GM18951 (cell line): Measurements from ENCODE around the gene SRRM5.
"Not testable (repeated sequence)": the region's sequence is repeated elsewhere in the genome, so short reads cannot be mapped to it uniquely, and the experiment has no call there.

ENCODE experiments used
- POLR2A ChIP-seq: IDR thresholded peaks from 4 replicates; pipeline ENCODE4 v1.6.1; 2011; ENCODE audit warnings: mild to moderate bottlenecking; ENCODE audit not compliant: insufficient read length, insufficient read depth; ENCODE audit errors: extremely low read depth
- in situ Hi-C: fragments of 300-500 bp; cut with MboI; formaldehyde crosslinking; loops from one replicate; pipeline ENCODE4 v1.12.0; 2022; ENCODE audit warnings: low sequenced_read_pairs, mixed read lengths, inconsistent platforms; ENCODE audit not compliant: unreplicated experiment

Gene SRRM5

DNA sequence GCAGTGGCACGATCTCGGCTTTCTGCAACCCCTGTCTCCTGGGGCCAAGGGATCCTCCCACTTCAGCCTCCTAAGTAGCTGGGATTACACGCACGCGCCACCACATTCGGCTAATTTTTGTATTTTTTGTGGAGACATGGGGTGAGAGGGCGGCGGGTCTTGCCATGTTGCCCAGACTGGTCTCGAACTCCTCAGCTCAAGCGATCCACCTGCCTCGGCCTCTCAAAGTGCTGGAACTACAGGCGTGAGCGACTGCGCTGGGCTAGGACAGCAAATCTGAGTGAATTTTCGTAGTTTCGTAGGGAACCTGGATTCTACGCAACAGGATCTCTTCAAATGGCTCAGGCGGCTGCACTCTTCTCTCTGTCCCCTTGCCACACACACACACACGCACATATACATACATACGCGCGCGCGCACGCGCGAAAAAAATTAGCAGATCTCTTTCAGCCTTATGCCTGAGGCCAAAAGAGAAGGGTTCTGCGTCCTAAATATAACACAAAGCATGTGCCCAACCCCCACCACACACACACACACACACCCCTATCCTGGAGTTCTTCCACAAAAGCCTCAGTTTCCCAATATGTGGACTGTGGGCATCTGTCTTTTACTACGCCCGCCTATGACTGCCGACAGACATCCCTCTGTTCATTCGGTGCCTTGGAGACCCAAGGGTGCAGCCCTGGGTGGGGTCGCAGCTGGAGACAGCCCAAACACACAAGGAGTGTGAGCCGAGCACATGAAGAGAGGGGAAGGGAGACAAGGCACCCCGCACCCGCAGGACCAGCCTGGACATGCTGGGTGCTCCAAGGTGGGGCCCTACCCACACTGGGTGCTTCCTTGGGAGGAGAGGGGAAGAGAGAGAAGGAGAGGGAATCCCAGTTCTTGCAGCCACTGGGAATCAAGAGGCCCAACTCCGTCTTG, 35.7 kb upstream of the SRRM5 start:
- in situ Hi-C loops: no loop called here
- TF ChIP-seq POLR2A: no peak

DNA sequence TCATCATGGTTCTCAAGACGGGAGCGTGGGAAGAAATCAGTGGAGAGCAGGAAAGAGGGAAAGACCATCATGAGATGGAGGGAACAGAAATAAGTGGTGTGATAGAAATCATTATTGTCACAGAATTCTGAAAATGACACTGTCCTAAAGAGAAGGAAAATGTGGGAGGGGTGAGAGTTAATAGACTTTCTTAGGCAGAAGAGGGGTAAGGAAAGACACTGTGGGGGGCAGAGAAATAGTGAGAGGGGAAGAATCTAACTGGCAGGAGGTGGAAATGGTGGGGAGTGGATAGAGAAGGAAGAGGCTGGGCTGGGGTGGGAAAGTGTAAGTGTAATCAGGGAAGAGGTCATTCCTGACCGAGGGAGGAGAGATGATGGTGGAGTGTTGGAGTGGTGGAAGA, 33.1 kb upstream of the SRRM5 start:
- in situ Hi-C loops: no loop called here
- no peak for TF ChIP-seq POLR2A

DNA sequence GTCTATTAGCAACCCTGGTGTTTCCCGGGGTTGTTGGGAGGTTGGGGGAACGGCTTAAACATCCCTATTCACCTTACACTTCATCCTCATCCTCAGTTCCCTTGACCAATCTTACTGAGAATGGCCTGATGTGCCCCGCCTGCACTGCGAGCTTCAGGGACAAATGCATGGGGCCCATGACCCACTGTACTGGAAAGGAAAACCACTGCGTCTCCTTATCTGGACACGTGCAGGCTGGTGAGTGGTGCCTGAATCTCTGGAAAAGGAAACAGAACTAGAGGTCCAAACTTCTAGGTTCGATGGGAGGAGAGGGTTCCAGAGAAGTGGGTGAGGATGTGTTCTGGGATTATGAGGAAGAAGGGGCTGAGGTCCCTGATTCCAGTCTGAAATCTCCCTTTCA, 30.4 kb upstream of the SRRM5 start:
- in situ Hi-C loops: no loop called here
- TF ChIP-seq POLR2A: no peak

DNA sequence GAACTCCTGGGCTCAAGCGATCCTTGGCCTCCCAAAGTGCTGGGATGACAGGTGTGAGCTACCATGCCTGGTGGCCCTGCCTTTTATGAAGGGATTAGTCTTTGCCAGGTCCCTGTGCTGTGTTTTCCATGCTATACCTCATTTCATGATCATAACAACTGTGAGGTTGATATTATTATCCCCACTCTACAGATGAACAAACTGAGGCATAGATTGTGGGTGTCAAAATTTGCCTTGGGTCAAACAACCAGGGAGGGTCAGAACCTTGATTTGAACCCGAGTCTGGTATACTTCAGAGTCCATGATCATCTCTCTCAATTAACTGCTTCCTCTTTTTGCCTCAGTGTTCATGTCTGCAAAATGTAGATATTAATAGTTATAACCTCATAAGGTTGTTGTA, 29.4 kb upstream of the SRRM5 start:
- in situ Hi-C loops: no loop called here
- TF ChIP-seq POLR2A: no peak

DNA sequence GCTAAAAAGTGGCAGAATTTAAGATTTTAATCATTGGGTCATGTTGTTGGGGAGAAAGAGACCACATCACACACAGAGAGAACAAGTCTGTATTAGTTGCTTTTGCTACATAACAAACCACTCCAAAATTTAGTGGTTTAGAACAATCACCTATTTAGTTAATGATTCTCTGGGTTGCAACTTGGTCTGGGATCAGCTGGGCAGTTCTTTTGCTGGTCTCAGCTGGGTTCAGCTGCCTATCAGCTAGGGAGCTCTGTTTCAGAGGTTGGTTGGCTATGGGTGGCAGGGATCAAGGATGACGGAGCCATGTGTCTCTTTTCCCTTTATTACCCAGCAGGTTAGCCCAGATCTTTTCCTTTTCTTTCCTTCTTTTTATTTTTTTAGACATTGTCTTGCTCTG, 27.4 kb upstream of the SRRM5 start:
- in situ Hi-C loops: no loop called here

DNA sequence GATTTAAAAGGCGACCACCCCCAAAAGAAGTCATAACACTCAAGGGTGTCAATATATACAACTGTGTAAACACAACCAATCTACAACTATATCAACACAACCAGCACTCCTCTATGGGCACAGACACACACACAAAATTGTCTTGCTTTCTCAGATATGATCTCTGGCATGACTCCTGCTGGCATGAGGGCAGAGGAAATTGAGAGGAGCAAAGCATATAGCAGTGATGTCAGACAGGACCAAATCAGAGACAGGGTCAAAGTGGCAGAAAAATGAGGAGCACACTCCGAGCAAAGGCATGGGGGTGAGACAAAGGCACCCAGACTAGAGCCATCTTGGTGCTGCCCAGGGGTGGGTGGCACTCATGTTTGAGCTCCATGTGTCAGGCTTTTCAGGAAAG, 25.5 kb upstream of the SRRM5 start:
- in situ Hi-C loops: no loop called here

More for the DNA sequence above, 27.4 kb upstream of the SRRM5 start:
- no peak for TF ChIP-seq POLR2A

DNA sequence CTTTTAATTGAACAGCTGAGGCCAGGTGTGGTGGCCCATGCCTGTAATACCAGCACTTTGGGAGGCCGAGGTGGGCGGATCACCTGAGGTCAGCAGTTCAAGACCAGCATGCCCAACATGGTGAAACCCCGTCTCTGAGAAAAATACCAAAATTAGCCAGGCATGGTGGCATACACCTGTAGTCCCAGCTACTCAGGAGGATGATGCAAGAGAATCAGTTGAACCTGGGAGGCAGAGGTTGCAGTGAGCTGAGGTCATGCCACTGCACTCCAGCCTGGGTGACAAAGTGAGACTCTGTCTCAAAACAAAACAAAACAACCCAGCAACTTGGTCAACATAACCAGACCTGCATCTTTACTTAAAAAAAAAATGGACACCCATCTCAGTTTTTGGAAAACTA, 24.9 kb upstream of the SRRM5 start:
- in situ Hi-C loops: not testable (repeated sequence)

More for the DNA sequence above, 25.5 kb upstream of the SRRM5 start:
- no peak for TF ChIP-seq POLR2A

DNA sequence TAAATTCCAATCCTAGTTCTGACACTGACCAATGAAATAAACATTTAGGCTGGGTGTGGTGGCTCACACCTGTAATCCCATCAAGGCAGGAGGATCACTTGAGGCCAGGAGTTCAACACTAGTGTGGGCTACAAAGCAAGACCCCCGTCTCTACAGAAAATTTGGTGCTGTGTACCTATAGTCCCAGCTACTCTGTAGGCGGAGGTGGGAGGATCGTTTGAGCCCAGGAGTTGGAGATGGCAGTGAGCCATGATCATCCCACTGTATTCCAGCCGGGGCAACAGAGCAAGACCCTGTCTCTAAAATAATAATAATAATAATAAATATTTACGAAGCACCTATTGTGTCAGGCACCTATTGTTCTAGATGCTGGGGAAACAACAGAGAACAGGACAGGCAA, 22.6 kb upstream of the SRRM5 start:
- in situ Hi-C loops: no loop called here
- no peak for TF ChIP-seq POLR2A

DNA sequence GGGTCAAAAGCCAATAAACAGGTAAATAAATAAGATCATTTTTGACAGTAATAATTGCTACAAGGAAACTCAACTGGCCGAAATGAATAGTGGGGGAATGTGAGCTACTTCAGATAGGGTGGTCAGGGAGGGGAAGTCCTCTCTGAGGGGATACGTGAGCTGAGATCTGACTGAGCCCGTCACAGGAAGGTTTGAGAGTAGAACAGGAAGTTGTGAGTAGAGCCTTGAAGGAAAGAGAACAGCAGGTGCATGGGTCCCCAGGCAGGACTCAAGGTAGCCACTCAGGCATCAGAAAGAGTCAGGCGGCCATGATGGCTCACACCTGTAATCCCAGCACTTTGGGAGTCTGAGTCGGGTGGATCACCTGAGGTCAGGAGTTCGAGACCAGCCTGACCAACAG, 22.2 kb upstream of the SRRM5 start:
- in situ Hi-C loops: no loop called here
- TF ChIP-seq POLR2A: no peak

DNA sequence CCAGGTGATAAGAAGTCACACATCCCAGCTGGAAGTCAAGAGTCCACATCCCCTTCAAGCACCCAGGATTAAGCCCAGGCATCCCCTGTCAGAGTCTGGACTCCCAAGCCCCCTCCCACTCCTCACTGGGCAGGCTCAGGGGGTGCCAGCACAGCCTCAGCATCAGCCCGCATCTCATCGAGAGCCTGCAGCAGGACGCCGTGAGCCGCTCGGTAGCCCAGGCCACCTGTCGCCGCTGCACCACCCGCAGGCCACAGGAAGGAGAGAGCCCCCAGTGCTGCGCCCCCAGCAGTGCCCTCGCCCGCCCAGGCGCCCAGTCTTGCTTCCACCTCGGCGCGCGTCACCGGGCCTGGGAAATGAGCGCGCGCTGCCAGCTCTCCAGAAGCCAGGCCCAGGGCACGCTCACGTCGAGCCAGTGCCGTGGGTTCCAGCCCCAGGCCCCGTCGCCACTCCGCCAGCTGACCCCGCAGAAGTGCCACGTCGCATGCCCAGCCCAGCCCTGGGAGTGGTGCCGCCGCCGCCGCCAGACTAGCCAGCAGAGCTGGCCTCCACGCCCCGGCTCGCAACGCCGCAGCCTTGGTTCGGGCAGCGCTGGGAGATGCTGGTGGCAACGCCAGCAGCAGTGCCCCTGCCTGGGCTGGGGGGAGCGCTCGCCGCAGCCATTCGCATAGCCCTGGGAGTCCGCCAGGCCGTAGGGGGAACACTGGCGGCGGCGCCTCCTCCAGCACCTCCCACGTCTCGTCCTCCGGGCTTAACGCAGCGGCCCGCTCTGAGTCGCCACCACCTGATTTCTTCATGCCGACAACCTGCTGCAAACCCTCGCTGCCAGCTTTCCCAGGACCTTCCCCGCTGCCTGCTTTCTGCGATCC, 19.8 kb upstream of the SRRM5 start:
- TF ChIP-seq POLR2A: no peak
- in situ Hi-C loops: no loop called here

DNA sequence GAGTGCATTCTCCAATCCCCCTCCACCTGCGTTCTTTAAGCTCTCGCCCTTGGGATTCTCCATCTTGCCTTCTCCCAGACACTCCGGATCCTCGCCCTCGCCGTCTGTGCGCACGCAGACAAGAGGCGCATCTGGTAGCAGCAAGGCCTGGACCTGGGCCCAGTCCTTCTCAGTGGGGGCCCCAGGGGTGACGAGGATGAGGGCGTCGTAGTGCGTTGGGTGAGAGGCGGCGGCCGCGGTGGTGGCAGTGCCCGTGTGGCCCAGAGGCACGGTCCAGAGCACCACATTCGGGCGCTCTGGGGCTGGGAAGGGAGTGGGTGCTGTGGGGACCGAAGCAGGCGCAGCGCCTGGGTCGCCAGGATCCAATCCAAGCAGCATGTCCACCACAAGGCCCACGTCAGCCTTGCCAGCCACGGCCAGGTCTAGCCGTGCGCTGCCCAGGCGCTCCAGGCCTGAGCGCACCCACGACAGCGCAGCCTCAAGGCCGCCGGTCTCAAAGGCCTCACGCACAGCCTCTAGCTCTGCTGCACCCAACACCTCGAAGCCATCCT, 19.0 kb upstream of the SRRM5 start:
- no peak for TF ChIP-seq POLR2A
- in situ Hi-C loops: no loop called here

DNA sequence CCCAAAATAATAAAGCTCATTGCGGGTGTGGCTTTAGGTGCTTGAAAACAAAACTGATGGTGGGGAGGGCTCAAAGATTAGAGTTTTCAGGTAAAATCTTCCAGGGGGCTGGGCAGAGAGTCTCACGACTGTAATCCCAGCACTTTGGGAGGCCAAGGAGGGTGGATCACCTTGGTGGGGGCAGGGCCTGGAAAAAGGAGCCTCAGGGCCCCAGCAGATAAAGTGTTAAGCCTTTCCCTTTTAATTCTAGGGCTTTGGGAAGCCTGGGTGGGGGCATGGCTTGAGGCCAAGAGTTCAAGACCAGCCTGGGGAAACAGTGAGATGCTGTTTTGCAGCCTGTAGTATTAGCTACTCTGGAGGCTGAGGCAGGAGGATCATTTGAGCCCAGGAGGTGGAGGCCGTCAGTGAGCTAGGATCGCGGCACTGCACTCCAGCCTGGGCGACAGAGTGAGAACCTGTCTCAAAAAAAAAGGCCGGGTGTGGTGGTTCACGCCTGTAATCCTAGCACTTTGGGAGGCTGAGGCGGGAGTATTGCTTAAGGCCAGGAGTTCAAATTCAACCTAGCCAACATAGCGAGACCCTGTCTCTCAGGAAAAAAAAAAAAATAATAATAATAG, 17.7 kb upstream of the SRRM5 start:
- TF ChIP-seq POLR2A: no peak
- in situ Hi-C loops: no loop called here
